Measurements from ENCODE around the gene LHX5. TPM values are rescaled to one million over a fixed set of nuclear protein-coding genes. Genes with fewer than 3 reads are reported as not detected.
"Not testable (repeated sequence)": the region's sequence is repeated elsewhere in the genome, so short reads cannot be mapped to it uniquely, and the experiment has no call there.

The LHX5 gene
- total RNA-seq, 2 donors from 2014 or later, result 0.18 TPM; not detected in 1

DNA sequence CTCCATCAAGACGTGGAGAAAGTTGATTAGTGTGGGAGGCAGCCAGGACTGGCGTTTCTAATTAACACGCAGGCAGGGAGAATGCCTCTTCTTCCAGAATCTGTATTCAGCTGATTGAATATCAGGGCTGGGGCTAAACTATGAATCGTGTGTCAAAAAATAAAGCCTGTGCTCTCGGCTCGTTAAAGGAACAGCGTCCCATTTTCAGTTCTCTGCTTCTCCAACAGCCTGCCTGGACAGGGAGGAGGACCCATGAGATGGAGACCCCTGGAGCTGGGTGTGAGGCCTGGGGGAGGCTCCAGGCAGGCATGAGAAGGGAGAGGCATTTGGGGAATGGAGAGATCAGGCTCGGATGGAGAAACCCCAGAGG is 28.6 kb upstream of the LHX5 start:
- Mint-ChIP-seq H3K9me3 (no peaks in the 10 kb centered on the region), H3K27ac (no peak overlapping the region), H3K4me3 (no peak overlapping the region), H3K4me1 (peaks cover 11% of the 10 kb centered on the region), H3K27me3 (ENCODE audit: insufficient read depth) (peaks cover 15% of the 10 kb centered on the region), H3K36me3 (ENCODE audit: low read depth) (no peaks in the 10 kb centered on the region)
- H3K4me3 ChIP-seq (ENCODE audit: low read length), result no peak overlapping the region
- WGBS, 2 experiments (ENCODE audit: insufficient coverage in 1 of 2, insufficient read length in 1 of 2), result 65 to 72% methylated on average over 5 to 8 of the region's 8 CpGs
- no peak overlapping the region for H3K9ac ChIP-seq (ENCODE audit: extremely low read depth, low read length, poor library complexity, severe bottlenecking)
- TF ChIP-seq, protein P1, sequence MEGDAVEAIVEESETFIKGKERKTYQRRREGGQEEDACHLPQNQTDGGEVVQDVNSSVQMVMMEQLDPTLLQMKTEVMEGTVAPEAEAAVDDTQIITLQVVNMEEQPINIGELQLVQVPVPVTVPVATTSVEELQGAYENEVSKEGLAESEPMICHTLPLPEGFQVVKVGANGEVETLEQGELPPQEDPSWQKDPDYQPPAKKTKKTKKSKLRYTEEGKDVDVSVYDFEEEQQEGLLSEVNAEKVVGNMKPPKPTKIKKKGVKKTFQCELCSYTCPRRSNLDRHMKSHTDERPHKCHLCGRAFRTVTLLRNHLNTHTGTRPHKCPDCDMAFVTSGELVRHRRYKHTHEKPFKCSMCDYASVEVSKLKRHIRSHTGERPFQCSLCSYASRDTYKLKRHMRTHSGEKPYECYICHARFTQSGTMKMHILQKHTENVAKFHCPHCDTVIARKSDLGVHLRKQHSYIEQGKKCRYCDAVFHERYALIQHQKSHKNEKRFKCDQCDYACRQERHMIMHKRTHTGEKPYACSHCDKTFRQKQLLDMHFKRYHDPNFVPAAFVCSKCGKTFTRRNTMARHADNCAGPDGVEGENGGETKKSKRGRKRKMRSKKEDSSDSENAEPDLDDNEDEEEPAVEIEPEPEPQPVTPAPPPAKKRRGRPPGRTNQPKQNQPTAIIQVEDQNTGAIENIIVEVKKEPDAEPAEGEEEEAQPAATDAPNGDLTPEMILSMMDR (conservative IDR thresholded peaks at IDR 0.05), result no peak
- H3K4me1 ChIP-seq (ENCODE audit: control insufficient read depth, insufficient read depth, low read length), result no peaks in the 10 kb centered on the region
- H3K27me3 ChIP-seq (ENCODE audit: control insufficient read depth, insufficient read depth, low read length, poor library complexity, severe bottlenecking), result no peaks in the 10 kb centered on the region
- H3K36me3 ChIP-seq (ENCODE audit: control insufficient read depth, insufficient read depth, low read length), result no peaks in the 10 kb centered on the region
- no peaks in the 10 kb centered on the region for H3K9me3 ChIP-seq (ENCODE audit: control insufficient read depth, low read length)
- H3K27ac ChIP-seq (ENCODE audit: low read depth, low read length), result no peak overlapping the region
- DNase-seq, result no peak

GRCh38 chr12:113498490-113498889 is 26.8 kb upstream of the LHX5 start:
- Mint-ChIP-seq H3K36me3 (ENCODE audit: low read depth) (no peaks in the 10 kb centered on the region), H3K27ac (no peak overlapping the region), H3K4me3 (no peak overlapping the region), H3K4me1 (peaks cover 11% of the 10 kb centered on the region), H3K9me3 (no peaks in the 10 kb centered on the region), H3K27me3 (ENCODE audit: insufficient read depth) (peaks cover 21% of the 10 kb centered on the region)
- Histone ChIP-seq H3K4me1 (ENCODE audit: control insufficient read depth, insufficient read depth, low read length) (no peaks in the 10 kb centered on the region), H3K9me3 (ENCODE audit: control insufficient read depth, low read length) (no peaks in the 10 kb centered on the region), H3K27me3 (ENCODE audit: control insufficient read depth, insufficient read depth, low read length, poor library complexity, severe bottlenecking) (no peaks in the 10 kb centered on the region), H3K36me3 (ENCODE audit: control insufficient read depth, insufficient read depth, low read length) (no peaks in the 10 kb centered on the region), H3K27ac (ENCODE audit: low read depth, low read length) (no peak overlapping the region), H3K4me3 (ENCODE audit: low read length) (no peak overlapping the region), H3K9ac (ENCODE audit: extremely low read depth, low read length, poor library complexity, severe bottlenecking) (no peak overlapping the region)
- 82 to 87% methylated on average over 3 of the region's 4 CpGs for WGBS, 2 experiments (ENCODE audit: insufficient coverage in 1 of 2, insufficient read length in 1 of 2)
- TF ChIP-seq, protein P1 (conservative IDR thresholded peaks at IDR 0.05), result no peak
- no peak for DNase-seq

- H3K36me3 Mint-ChIP-seq (ENCODE audit: low read depth), result no peaks in the 10 kb centered on the region
- no peak for DNase-seq
- Histone ChIP-seq H3K27ac (ENCODE audit: low read depth, low read length) (no peak overlapping the region), H3K9ac (ENCODE audit: extremely low read depth, low read length, poor library complexity, severe bottlenecking) (no peak overlapping the region), H3K4me1 (ENCODE audit: control insufficient read depth, insufficient read depth, low read length) (no peaks in the 10 kb centered on the region), H3K27me3 (ENCODE audit: control insufficient read depth, insufficient read depth, low read length, poor library complexity, severe bottlenecking) (no peaks in the 10 kb centered on the region), H3K4me3 (ENCODE audit: low read length) (no peak overlapping the region), H3K9me3 (ENCODE audit: control insufficient read depth, low read length) (no peaks in the 10 kb centered on the region), H3K36me3 (ENCODE audit: control insufficient read depth, insufficient read depth, low read length) (no peaks in the 10 kb centered on the region)
- H3K4me3 Mint-ChIP-seq, result no peak overlapping the region
- peaks cover 26% of the 10 kb centered on the region for H3K27me3 Mint-ChIP-seq (ENCODE audit: insufficient read depth)
- H3K9me3 Mint-ChIP-seq, result peaks cover 3% of the 10 kb centered on the region
- peaks cover 11% of the 10 kb centered on the region for H3K4me1 Mint-ChIP-seq
- 93% methylated on average over 7 of the region's 7 CpGs; no CpG with 5 or more reads in 1 of the 2 experiments for WGBS, 2 experiments (ENCODE audit: insufficient coverage in 1 of 2, insufficient read length in 1 of 2)
- TF ChIP-seq, protein P1 (conservative IDR thresholded peaks at IDR 0.05), result no peak
- no peak overlapping the region for H3K27ac Mint-ChIP-seq
These were observed 26.0 kb upstream of the LHX5 start for GRCh38 chr12:113497693-113498092.

DNA sequence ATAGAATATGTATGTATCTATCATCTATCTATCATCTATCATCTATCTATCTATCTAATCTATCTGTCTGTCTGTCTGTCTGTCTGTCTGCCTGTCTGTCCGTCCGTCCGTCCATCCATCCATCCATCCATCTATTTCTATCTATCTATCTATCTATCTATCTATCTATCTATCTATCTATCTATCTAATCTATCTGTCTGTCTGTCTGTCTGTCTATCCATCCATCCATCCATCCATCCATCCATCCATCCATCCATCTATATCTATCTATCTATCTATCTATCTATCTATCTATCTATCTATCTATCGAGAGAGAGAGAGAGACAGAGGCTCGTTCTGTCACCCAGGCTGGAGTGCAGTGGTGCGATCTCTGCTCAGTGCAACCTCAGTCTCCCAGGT is 24.3 kb upstream of the LHX5 start:
- WGBS, 2 experiments (ENCODE audit: insufficient coverage in 1 of 2, insufficient read length in 1 of 2), result 69% methylated on average over 5 of the region's 6 CpGs
- H3K4me3 Mint-ChIP-seq; H3K27ac ChIP-seq (ENCODE audit: low read depth, low read length); H3K27ac Mint-ChIP-seq; H3K9me3 ChIP-seq (ENCODE audit: control insufficient read depth, low read length); H3K4me1 ChIP-seq (ENCODE audit: control insufficient read depth, insufficient read depth, low read length); H3K9ac ChIP-seq (ENCODE audit: extremely low read depth, low read length, poor library complexity, severe bottlenecking); DNase-seq; H3K36me3 Mint-ChIP-seq (ENCODE audit: low read depth); H3K4me3 ChIP-seq (ENCODE audit: low read length); H3K4me1 Mint-ChIP-seq; H3K36me3 ChIP-seq (ENCODE audit: control insufficient read depth, insufficient read depth, low read length); H3K27me3 ChIP-seq (ENCODE audit: control insufficient read depth, insufficient read depth, low read length, poor library complexity, severe bottlenecking): not testable (repeated sequence)
- Mint-ChIP-seq H3K9me3 (peaks cover 11% of the 10 kb centered on the region), H3K27me3 (ENCODE audit: insufficient read depth) (peaks cover 31% of the 10 kb centered on the region)

Measured in endodermal cell (in vitro differentiated cells).